PC-3 (cell line): ENCODE data around the gene ETV2. TPM values are rescaled to one million over a fixed set of nuclear protein-coding genes. Genes with fewer than 3 reads are reported as not detected.

ENCODE experiments used
- ATAC-seq: fragments of 200-7000 bp; cut with Tn5 transposase; 2 replicates; pipeline ENCODE4 v1.9.1; 2020; ENCODE audit warnings: mild to moderate bottlenecking, moderate library complexity
- BruUV-seq: library from RNA; stranded (reverse); fragments of 400-500 nt; replicated peaks from 2 replicates; lab custom pipeline; 2021; lab: Mats Ljungman, UMichigan
- CTCF ChIA-PET: fragments of 300-600 bp; sonication (Branson Sonifier 250); formaldehyde crosslinking; loops from one replicate; lab custom pipeline; 2022; ENCODE audit warnings: antibody characterized with exemption; lab: Charles Lee
- POLR2A ChIA-PET: fragments of 300-600 bp; sonication (Branson Sonifier 250); formaldehyde crosslinking; loops from one replicate; lab custom pipeline; 2022; ENCODE audit warnings: antibody characterized with exemption; ENCODE audit not compliant: unreplicated experiment; lab: Charles Lee
- DNase-seq: peaks from one replicate; pipeline ENCODE4 v3.0.0-alpha.2; 2015
- H2AFZ ChIP-seq: fragments of 300-600 bp; sonication (generic); 2 replicates; pipeline ENCODE4 v1.6.0; 2016; ENCODE audit warnings: antibody characterized with exemption, low read length
- H3F3A ChIP-seq: fragments of 300-600 bp; sonication (generic); one replicate; pipeline ENCODE4 v1.6.0; 2017; ENCODE audit warnings: antibody characterized with exemption, low read length, control low read depth, mild to moderate bottlenecking; ENCODE audit not compliant: unreplicated experiment
- H3K27ac ChIP-seq: fragments of 300-600 bp; sonication (generic); 2 replicates; pipeline ENCODE4 v1.5.1; 2016; ENCODE audit warnings: mild to moderate bottlenecking, low read length
- H3K27me3 ChIP-seq: fragments of 300-600 bp; sonication (generic); 2 replicates; pipeline ENCODE4 v1.6.1; 2016; ENCODE audit warnings: low read length, mixed read lengths
- H3K36me3 ChIP-seq: fragments of 300-600 bp; sonication (generic); 2 replicates; pipeline ENCODE4 v1.6.1; 2016; ENCODE audit warnings: low read depth, mixed run types, low read length, mixed read lengths
- H3K4me1 ChIP-seq: fragments of 300-600 bp; sonication (generic); 2 replicates; pipeline ENCODE4 v1.5.1; 2016; ENCODE audit warnings: low read length; ENCODE audit not compliant: insufficient read depth
- H3K4me2 ChIP-seq: fragments of 300-600 bp; sonication (generic); 2 replicates; pipeline ENCODE4 v1.6.0; 2016; ENCODE audit warnings: low read length
- H3K4me3 ChIP-seq: fragments of 300-600 bp; sonication (generic); 2 replicates; pipeline ENCODE4 v1.5.1; 2016; ENCODE audit warnings: mild to moderate bottlenecking, low read length, mixed read lengths
- H3K79me2 ChIP-seq: fragments of 300-600 bp; sonication (generic); 2 replicates; pipeline ENCODE4 v1.6.1; 2017; ENCODE audit warnings: low read length, mixed read lengths
- H3K9ac ChIP-seq: fragments of 300-600 bp; sonication (generic); 2 replicates; pipeline ENCODE4 v1.6.0; 2016; ENCODE audit warnings: mild to moderate bottlenecking, low read length
- H3K9me2 ChIP-seq: fragments of 300-600 bp; sonication (generic); replicated peaks from 2 replicates; pipeline ENCODE4 v1.6.1; 2016; ENCODE audit warnings: mixed run types, low read length, mixed read lengths
- H3K9me3 ChIP-seq: fragments of 300-600 bp; sonication (generic); 2 replicates; pipeline ENCODE4 v1.6.1; 2016; ENCODE audit warnings: low read length, mixed read lengths
- H4K20me1 ChIP-seq: fragments of 300-600 bp; sonication (generic); 2 replicates; pipeline ENCODE4 v1.6.1; 2016; ENCODE audit warnings: low read length, mixed read lengths
- EZH2 ChIP-seq: fragments of 300-600 bp; sonication (generic); IDR thresholded peaks from one replicate; pipeline ENCODE4 v1.6.1; 2017; ENCODE audit warnings: antibody characterized with exemption, mild to moderate bottlenecking, low read length; ENCODE audit not compliant: unreplicated experiment
- EZH2phosphoT487 ChIP-seq: fragments of 300-600 bp; sonication (generic); IDR thresholded peaks from 2 replicates; pipeline ENCODE4 v1.6.1; 2018; ENCODE audit warnings: mild to moderate bottlenecking, antibody characterized with exemption, low read length, borderline replicate concordance
- intact Hi-C: fragments of 100-400 bp; cut with micrococcal nuclease; formaldehyde crosslinking; loops from 2 replicates; pipeline ENCODE4 v1.9.0; 2023
- total RNA-seq: library from RNA; depleted of rRNA; stranded (reverse); fragments of >200 nt; gene quantifications from 2 replicates; pipeline ENCODE4 v1.2.3, GENCODE V29; 2014
- TF ChIP-seq, protein P1 (sequence below): fragments of 300-600 bp; sonication (generic); conservative IDR thresholded peaks from 2 replicates; pipeline ENCODE4 v1.5.1; 2017; ENCODE audit warnings: antibody characterized with exemption, low read depth, mild to moderate bottlenecking, low read length

The ETV2 gene
- total RNA-seq, 1 experiment from 2014 or later: 0.36 TPM

DNA sequence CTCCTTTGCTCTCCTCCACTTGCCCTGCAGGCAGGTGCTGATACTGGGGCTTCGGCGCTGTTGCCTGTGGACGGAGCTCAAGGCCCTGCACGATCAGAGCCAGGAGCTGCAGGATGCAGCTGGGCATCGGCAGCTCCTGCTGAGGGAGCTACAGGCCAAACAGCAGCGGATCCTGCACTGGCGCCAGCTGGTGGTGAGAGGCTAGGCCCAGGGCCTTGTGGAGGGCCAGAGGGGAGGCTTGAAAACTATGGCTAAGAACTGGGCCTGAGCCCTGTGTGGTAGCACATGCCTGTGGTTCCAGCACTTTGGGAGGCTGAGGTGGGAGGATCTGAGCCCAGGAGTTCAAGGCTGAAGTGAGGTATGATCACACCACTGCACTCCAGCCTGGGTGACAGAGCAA lies 22.7 kb upstream of the ETV2 start:
- no peak overlapping the region for H3K4me2 ChIP-seq
- intact Hi-C loops: no loop called here
- H3K9me2 ChIP-seq: no peaks in the 10 kb centered on the region
- no peak overlapping the region for H2AFZ ChIP-seq
- H3K4me3 ChIP-seq: no peak overlapping the region
- no peak overlapping the region for H3K27ac ChIP-seq
- H3K27me3 ChIP-seq: no peaks in the 10 kb centered on the region
- H4K20me1 ChIP-seq: no peaks in the 10 kb centered on the region
- TF ChIP-seq, protein P1, sequence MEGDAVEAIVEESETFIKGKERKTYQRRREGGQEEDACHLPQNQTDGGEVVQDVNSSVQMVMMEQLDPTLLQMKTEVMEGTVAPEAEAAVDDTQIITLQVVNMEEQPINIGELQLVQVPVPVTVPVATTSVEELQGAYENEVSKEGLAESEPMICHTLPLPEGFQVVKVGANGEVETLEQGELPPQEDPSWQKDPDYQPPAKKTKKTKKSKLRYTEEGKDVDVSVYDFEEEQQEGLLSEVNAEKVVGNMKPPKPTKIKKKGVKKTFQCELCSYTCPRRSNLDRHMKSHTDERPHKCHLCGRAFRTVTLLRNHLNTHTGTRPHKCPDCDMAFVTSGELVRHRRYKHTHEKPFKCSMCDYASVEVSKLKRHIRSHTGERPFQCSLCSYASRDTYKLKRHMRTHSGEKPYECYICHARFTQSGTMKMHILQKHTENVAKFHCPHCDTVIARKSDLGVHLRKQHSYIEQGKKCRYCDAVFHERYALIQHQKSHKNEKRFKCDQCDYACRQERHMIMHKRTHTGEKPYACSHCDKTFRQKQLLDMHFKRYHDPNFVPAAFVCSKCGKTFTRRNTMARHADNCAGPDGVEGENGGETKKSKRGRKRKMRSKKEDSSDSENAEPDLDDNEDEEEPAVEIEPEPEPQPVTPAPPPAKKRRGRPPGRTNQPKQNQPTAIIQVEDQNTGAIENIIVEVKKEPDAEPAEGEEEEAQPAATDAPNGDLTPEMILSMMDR: 0 out of 2 replicates have a peak, but pooled peaks have one; percentile 10
- TF ChIP-seq EZH2: no peak
- no peak for TF ChIP-seq EZH2phosphoT487
- ChIA-PET CTCF (no interaction called here), POLR2A (no interaction called here)
- peak; percentile 37; the same call in 1 of the 2 replicates for ATAC-seq
- H3K79me2 ChIP-seq: no peaks in the 10 kb centered on the region
- H3F3A ChIP-seq: no peaks in the 10 kb centered on the region
- BruUV-seq: no TSS peak
- no peak for DNase-seq
- H3K36me3 ChIP-seq: no peaks in the 10 kb centered on the region
- H3K4me1 ChIP-seq: no peaks in the 10 kb centered on the region
- H3K9ac ChIP-seq: no peak overlapping the region
- H3K9me3 ChIP-seq: no peaks in the 10 kb centered on the region

- POLR2A ChIA-PET: no interaction called here
Measured at GRCh38 chr19:35619290-35619923, 22.1 kb upstream of the ETV2 start.

GRCh38 chr19:35620001-35620400 lies 21.5 kb upstream of the ETV2 start:
- ATAC-seq: no peak
- intact Hi-C loops: no loop called here
- H3K9me3 ChIP-seq: no peaks in the 10 kb centered on the region
- H2AFZ ChIP-seq: no peak overlapping the region
- H3K27ac ChIP-seq: no peak overlapping the region
- POLR2A ChIA-PET: no interaction called here
- no peak for DNase-seq
- CTCF ChIA-PET: no interaction called here
- H3K4me3 ChIP-seq: no peak overlapping the region
- TF ChIP-seq EZH2: no peak
- TF ChIP-seq, protein P1: no peak
- TF ChIP-seq EZH2phosphoT487: no peak
- H3K79me2 ChIP-seq: no peaks in the 10 kb centered on the region
- H4K20me1 ChIP-seq: no peaks in the 10 kb centered on the region
- H3K9ac ChIP-seq: no peak overlapping the region
- no peaks in the 10 kb centered on the region for H3K9me2 ChIP-seq
- H3K27me3 ChIP-seq: no peaks in the 10 kb centered on the region
- BruUV-seq: no TSS peak
- H3K4me2 ChIP-seq: no peak overlapping the region
- H3F3A ChIP-seq: no peaks in the 10 kb centered on the region
- H3K4me1 ChIP-seq: no peaks in the 10 kb centered on the region
- H3K36me3 ChIP-seq: no peaks in the 10 kb centered on the region

More at GRCh38 chr19:35619290-35619923, 22.1 kb upstream of the ETV2 start:
- BruUV-seq: no TSS peak
- Histone ChIP-seq H3K9me2 (no peaks in the 10 kb centered on the region), H3K36me3 (no peaks in the 10 kb centered on the region), H3K27me3 (no peaks in the 10 kb centered on the region), H3F3A (no peaks in the 10 kb centered on the region), H2AFZ (no peak overlapping the region), H4K20me1 (no peaks in the 10 kb centered on the region), H3K9ac (no peak overlapping the region), H3K9me3 (no peaks in the 10 kb centered on the region), H3K79me2 (no peaks in the 10 kb centered on the region), H3K4me1 (no peaks in the 10 kb centered on the region), H3K4me3 (no peak overlapping the region), H3K27ac (no peak overlapping the region), H3K4me2 (no peak overlapping the region)
- ATAC-seq: no peak
- CTCF ChIA-PET: no interaction called here
- intact Hi-C loops: no loop called here
- DNase-seq: no peak
- TF ChIP-seq EZH2phosphoT487: no peak
- no peak for TF ChIP-seq EZH2
- TF ChIP-seq, protein P1: no peak
